ENCODE measurements around the gene CNGA2.

DNA sequence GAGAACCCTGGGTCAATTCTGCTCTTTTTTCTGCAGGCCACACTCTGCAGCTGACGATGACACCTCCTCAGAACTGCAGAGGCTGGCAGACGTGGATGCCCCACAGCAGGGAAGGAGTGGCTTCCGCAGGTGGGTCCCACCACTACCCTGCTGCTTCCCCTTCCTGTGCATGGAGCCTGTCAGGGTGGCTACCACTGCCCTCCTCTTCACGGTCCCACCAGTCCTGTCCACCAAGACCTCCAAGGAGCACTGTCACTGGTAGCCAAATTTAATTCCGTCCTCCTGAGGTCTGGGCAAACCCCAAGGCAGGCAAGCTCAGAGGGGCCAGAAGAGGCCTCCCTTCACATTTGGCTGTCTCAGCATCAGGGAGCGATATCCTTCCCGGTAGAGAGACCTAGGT is 4.2 kb downstream of the CNGA2 start:
- no peak for TF ChIP-seq FOXM1 (IDR thresholded peaks at IDR 0.05; ENCODE audit: borderline replicate concordance, low read depth)
- TF ChIP-seq EP300 (IDR thresholded peaks at IDR 0.05; ENCODE audit: borderline replicate concordance): no peak
- TF ChIP-seq, protein P1, sequence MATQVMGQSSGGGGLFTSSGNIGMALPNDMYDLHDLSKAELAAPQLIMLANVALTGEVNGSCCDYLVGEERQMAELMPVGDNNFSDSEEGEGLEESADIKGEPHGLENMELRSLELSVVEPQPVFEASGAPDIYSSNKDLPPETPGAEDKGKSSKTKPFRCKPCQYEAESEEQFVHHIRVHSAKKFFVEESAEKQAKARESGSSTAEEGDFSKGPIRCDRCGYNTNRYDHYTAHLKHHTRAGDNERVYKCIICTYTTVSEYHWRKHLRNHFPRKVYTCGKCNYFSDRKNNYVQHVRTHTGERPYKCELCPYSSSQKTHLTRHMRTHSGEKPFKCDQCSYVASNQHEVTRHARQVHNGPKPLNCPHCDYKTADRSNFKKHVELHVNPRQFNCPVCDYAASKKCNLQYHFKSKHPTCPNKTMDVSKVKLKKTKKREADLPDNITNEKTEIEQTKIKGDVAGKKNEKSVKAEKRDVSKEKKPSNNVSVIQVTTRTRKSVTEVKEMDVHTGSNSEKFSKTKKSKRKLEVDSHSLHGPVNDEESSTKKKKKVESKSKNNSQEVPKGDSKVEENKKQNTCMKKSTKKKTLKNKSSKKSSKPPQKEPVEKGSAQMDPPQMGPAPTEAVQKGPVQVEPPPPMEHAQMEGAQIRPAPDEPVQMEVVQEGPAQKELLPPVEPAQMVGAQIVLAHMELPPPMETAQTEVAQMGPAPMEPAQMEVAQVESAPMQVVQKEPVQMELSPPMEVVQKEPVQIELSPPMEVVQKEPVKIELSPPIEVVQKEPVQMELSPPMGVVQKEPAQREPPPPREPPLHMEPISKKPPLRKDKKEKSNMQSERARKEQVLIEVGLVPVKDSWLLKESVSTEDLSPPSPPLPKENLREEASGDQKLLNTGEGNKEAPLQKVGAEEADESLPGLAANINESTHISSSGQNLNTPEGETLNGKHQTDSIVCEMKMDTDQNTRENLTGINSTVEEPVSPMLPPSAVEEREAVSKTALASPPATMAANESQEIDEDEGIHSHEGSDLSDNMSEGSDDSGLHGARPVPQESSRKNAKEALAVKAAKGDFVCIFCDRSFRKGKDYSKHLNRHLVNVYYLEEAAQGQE (IDR thresholded peaks at IDR 0.05; ENCODE audit: low read depth): no peak
- no peak for TF ChIP-seq TAF1 (IDR thresholded peaks at IDR 0.05; ENCODE audit: low read depth)
- no peak for TF ChIP-seq CEBPB (IDR thresholded peaks at IDR 0.05)
